Activated T-helper 1 cell treated with anti-CD3 and anti-CD28 coated beads, Interleukin-12 subunit alpha, Interleukin-12 subunit beta, Interleukin-2, Interleukin-4 antibody, amounts not matched to agents 30 ng/mL and 10 ng/mL and 1 ng/mL, durations not matched to agents 14 hours and 24 hours and 36 hours (primary cell): ENCODE results near the gene WDR88. TPM values are rescaled to one million over a fixed set of nuclear protein-coding genes. Genes with fewer than 3 reads are reported as not detected.
"Not testable (repeated sequence)": the region's sequence is repeated elsewhere in the genome, so short reads cannot be mapped to it uniquely, and the experiment has no call there.

Experiments
- DNase-seq: peaks from one replicate; pipeline ENCODE4 v3.0.0; 2021; ENCODE audit warnings: low spot score
- H3K27ac Mint-ChIP-seq: one replicate; pipeline ENCODE4 v1.8.0; 2021; ENCODE audit warnings: mild to moderate bottlenecking, mixed read lengths
- H3K27me3 Mint-ChIP-seq: one replicate; pipeline ENCODE4 v1.8.0; 2022; ENCODE audit warnings: mild to moderate bottlenecking, moderate library complexity, mixed read lengths; ENCODE audit not compliant: insufficient read depth
- H3K36me3 Mint-ChIP-seq: one replicate; pipeline ENCODE4 v1.8.0; 2021; ENCODE audit warnings: low read depth, mixed read lengths
- H3K4me1 Mint-ChIP-seq: one replicate; pipeline ENCODE4 v1.8.0; 2021; ENCODE audit warnings: low read depth, mixed read lengths
- H3K4me3 Mint-ChIP-seq: one replicate; pipeline ENCODE4 v1.8.0; 2021; ENCODE audit warnings: mild to moderate bottlenecking, moderate library complexity, mixed read lengths
- H3K9me3 Mint-ChIP-seq: one replicate; pipeline ENCODE4 v1.8.0; 2021; ENCODE audit warnings: mixed read lengths
- intact Hi-C: fragments of 100-400 bp; cut with micrococcal nuclease; formaldehyde crosslinking; loops from one replicate; pipeline ENCODE4 v1.15.1; 2024
- total RNA-seq: library from RNA; stranded (reverse); gene quantifications from 2 replicates; pipeline ENCODE4 v1.2.3, GENCODE V29; 2022

The WDR88 gene
- total RNA-seq, 1 donor from 2014 or later: not detected

GRCh38 chr19:33159893-33160292 is 28.0 kb downstream of the WDR88 start:
- Mint-ChIP-seq H3K9me3 (no peaks in the 10 kb centered on the region), H3K4me1 (peaks cover 37% of the 10 kb centered on the region), H3K36me3 (peaks cover 6% of the 10 kb centered on the region), H3K27ac (peak overlapping the region; percentile 94), H3K27me3 (no peaks in the 10 kb centered on the region), H3K4me3 (no peak overlapping the region)
- DNase-seq: no peak
- intact Hi-C loops: loop anchor here (1.0 to 2.0 kb wide), 3 partner anchors 16 to 143 kb away; partner anchors contain the start of gene CEBPA

- Mint-ChIP-seq H3K27ac (peak overlapping the region; percentile 94), H3K4me3 (no peak overlapping the region), H3K4me1 (peaks cover 37% of the 10 kb centered on the region), H3K36me3 (peaks cover 6% of the 10 kb centered on the region), H3K9me3 (no peaks in the 10 kb centered on the region), H3K27me3 (no peaks in the 10 kb centered on the region)
- intact Hi-C loops: loop anchor here (2.0 kb wide), 1 partner anchor 142 kb away; the partner anchor contains the start of gene CEBPA
- no peak for DNase-seq
Measured at GRCh38 chr19:33161201-33161600, 29.3 kb downstream of the WDR88 start.

- Mint-ChIP-seq H3K36me3 (peaks cover 8% of the 10 kb centered on the region), H3K27me3 (peaks cover 4% of the 10 kb centered on the region), H3K4me3 (no peak overlapping the region), H3K4me1 (peaks cover 27% of the 10 kb centered on the region), H3K9me3 (peaks cover 14% of the 10 kb centered on the region), H3K27ac (no peak overlapping the region)
- no peak for DNase-seq
- intact Hi-C loops: no loop called here
Measured at GRCh38 chr19:33163481-33163880, 31.6 kb downstream of the WDR88 start.

- Mint-ChIP-seq H3K9me3 (peaks cover 21% of the 10 kb centered on the region), H3K4me1 (peaks cover 11% of the 10 kb centered on the region)
- H3K27me3 Mint-ChIP-seq, intact Hi-C loops, H3K27ac Mint-ChIP-seq, H3K36me3 Mint-ChIP-seq, H3K4me3 Mint-ChIP-seq, DNase-seq: not testable (repeated sequence)
Measured at GRCh38 chr19:33166037-33166436, 34.1 kb downstream of the WDR88 start.

GRCh38 chr19:33167438-33167837 is 35.5 kb downstream of the WDR88 start:
- DNase-seq: no peak
- Mint-ChIP-seq H3K27ac (no peak overlapping the region), H3K27me3 (peaks cover 4% of the 10 kb centered on the region), H3K36me3 (peaks cover 9% of the 10 kb centered on the region), H3K4me3 (no peak overlapping the region), H3K4me1 (peaks cover 5% of the 10 kb centered on the region), H3K9me3 (peaks cover 21% of the 10 kb centered on the region)
- intact Hi-C loops: no loop called here

- H3K4me1 Mint-ChIP-seq: peaks cover 9% of the 10 kb centered on the region
Measured at GRCh38 chr19:33168528-33168927, 36.6 kb downstream of the WDR88 start.

GRCh38 chr19:33171222-33171795 is 39.4 kb downstream of the WDR88 start:
- H3K4me1 Mint-ChIP-seq: peaks cover 22% of the 10 kb centered on the region
- no peak overlapping the region for H3K27ac Mint-ChIP-seq
- H3K36me3 Mint-ChIP-seq: peaks cover 10% of the 10 kb centered on the region
- H3K9me3 Mint-ChIP-seq: peaks cover 21% of the 10 kb centered on the region
- intact Hi-C loops: loop anchor here (10.0 kb wide), 1 partner anchor 1957 kb away; no protein-coding TSS in a partner anchor
- H3K27me3 Mint-ChIP-seq: peaks cover 4% of the 10 kb centered on the region
- DNase-seq: no peak
- no peak overlapping the region for H3K4me3 Mint-ChIP-seq

More at GRCh38 chr19:33168528-33168927, 36.6 kb downstream of the WDR88 start:
- H3K9me3 Mint-ChIP-seq: peaks cover 21% of the 10 kb centered on the region
- no peak overlapping the region for H3K4me3 Mint-ChIP-seq
- DNase-seq: no peak
- peaks cover 10% of the 10 kb centered on the region for H3K36me3 Mint-ChIP-seq
- intact Hi-C loops: no loop called here
- H3K27ac Mint-ChIP-seq: no peak overlapping the region
- peaks cover 4% of the 10 kb centered on the region for H3K27me3 Mint-ChIP-seq

GRCh38 chr19:33171916-33172359 is 40.0 kb downstream of the WDR88 start:
- peaks cover 12% of the 10 kb centered on the region for H3K36me3 Mint-ChIP-seq
- no peak for DNase-seq
- peaks cover 26% of the 10 kb centered on the region for H3K4me1 Mint-ChIP-seq
- no peak overlapping the region for H3K27ac Mint-ChIP-seq
- intact Hi-C loops: loop anchor here (10.0 kb wide), 1 partner anchor 1957 kb away; no protein-coding TSS in a partner anchor
- H3K9me3 Mint-ChIP-seq: peaks cover 20% of the 10 kb centered on the region
- no peak overlapping the region for H3K4me3 Mint-ChIP-seq
- H3K27me3 Mint-ChIP-seq: peaks cover 8% of the 10 kb centered on the region

GRCh38 chr19:33174186-33174585 is 42.3 kb downstream of the WDR88 start:
- peaks cover 6% of the 10 kb centered on the region for H3K27me3 Mint-ChIP-seq
- H3K4me1 Mint-ChIP-seq: peaks cover 36% of the 10 kb centered on the region
- peak overlapping the region; percentile 33 for H3K4me3 Mint-ChIP-seq
- peaks cover under 1% of the 10 kb centered on the region for H3K9me3 Mint-ChIP-seq
- peaks cover 5% of the 10 kb centered on the region for H3K36me3 Mint-ChIP-seq
- DNase-seq: no peak
- no peak overlapping the region for H3K27ac Mint-ChIP-seq
- intact Hi-C loops: loop anchor here (10.0 kb wide), 1 partner anchor 1959 kb away; no protein-coding TSS in a partner anchor

GRCh38 chr19:33175156-33175782 is 43.4 kb downstream of the WDR88 start:
- Mint-ChIP-seq H3K27me3 (peaks cover 6% of the 10 kb centered on the region), H3K27ac (no peak overlapping the region), H3K4me3 (peak overlapping the region; percentile 97), H3K4me1 (peaks cover 39% of the 10 kb centered on the region), H3K36me3 (peaks cover 5% of the 10 kb centered on the region), H3K9me3 (no peaks in the 10 kb centered on the region)
- DNase-seq: no peak
- intact Hi-C loops: loop anchor here (5.0 to 10.0 kb wide), 2 partner anchors 107 to 1960 kb away; no protein-coding TSS in a partner anchor

- peak overlapping the region; percentile 97 for H3K4me3 Mint-ChIP-seq
- H3K27ac Mint-ChIP-seq: peak overlapping the region; percentile 97
- peaks cover 9% of the 10 kb centered on the region for H3K27me3 Mint-ChIP-seq
- no peak for DNase-seq
- H3K9me3 Mint-ChIP-seq: no peaks in the 10 kb centered on the region
- peaks cover 5% of the 10 kb centered on the region for H3K36me3 Mint-ChIP-seq
- intact Hi-C loops: loop anchor here (1.0 to 10.0 kb wide), 8 partner anchors 31 to 1961 kb away; partner anchors contain the start of genes ANKRD27, PDCD5, PEPD and RGS9BP
- peaks cover 41% of the 10 kb centered on the region for H3K4me1 Mint-ChIP-seq
Measured at GRCh38 chr19:33175886-33176669, 44.2 kb downstream of the WDR88 start.

- DNase-seq: peak; percentile 97
- intact Hi-C loops: loop anchor here (1.0 to 10.0 kb wide), 13 partner anchors 17 to 1962 kb away; partner anchors contain the start of genes ANKRD27, CEBPG, FAAP24 and GPATCH1
- peak overlapping the region; percentile 97 for H3K27ac Mint-ChIP-seq
- peaks cover 9% of the 10 kb centered on the region for H3K27me3 Mint-ChIP-seq
- H3K4me1 Mint-ChIP-seq: peaks cover 41% of the 10 kb centered on the region
- no peaks in the 10 kb centered on the region for H3K9me3 Mint-ChIP-seq
- H3K4me3 Mint-ChIP-seq: peak overlapping the region; percentile 97
- peaks cover 5% of the 10 kb centered on the region for H3K36me3 Mint-ChIP-seq
Measured at GRCh38 chr19:33176670-33177416, 44.9 kb downstream of the WDR88 start.
